HCT116 (cell line): Measurements from ENCODE around the gene MAML2. TPM values are rescaled to one million over a fixed set of nuclear protein-coding genes. Genes with fewer than 3 reads are reported as not detected.

Source experiments
- ATAC-seq: fragments of 200-7000 bp; cut with Tn5 transposase; 2 replicates; pipeline ENCODE4 v1.9.1; 2020; ENCODE audit warnings: mild to moderate bottlenecking, moderate library complexity
- BruUV-seq: library from RNA; stranded (reverse); fragments of 400-500 nt; replicated peaks from 2 replicates; lab custom pipeline; 2021; lab: Mats Ljungman, UMichigan
- CTCF ChIA-PET: fragments of 300-600 bp; sonication (Branson Sonifier 250); formaldehyde crosslinking; loops from one replicate; lab custom pipeline; 2021; ENCODE audit warnings: antibody characterized with exemption; lab: Charles Lee
- POLR2A ChIA-PET: fragments of 300-600, 350-600 bp; sonication (Branson Sonifier 250); formaldehyde crosslinking; loops from one replicate; lab custom pipeline; 2021; ENCODE audit warnings: antibody characterized with exemption; lab: Charles Lee
- RAD21 ChIA-PET, 2 experiments: fragments of 300-600 bp; sonication (Branson Sonifier 250); formaldehyde crosslinking; loops; one replicate each; lab custom pipeline; 2023; ENCODE audit warnings: low total read pairs in 2 of 2; ENCODE audit not compliant: uncharacterized antibody in 2 of 2, unreplicated experiment in 2 of 2, low non-redundant PET in 1 of 2; lab: Charles Lee
- DNase-seq: peaks from one replicate; pipeline ENCODE4 v3.0.0-alpha.2; 2010; ENCODE audit warnings: low read depth, low spot score
- H2AFZ ChIP-seq: fragments of 200-600 bp; shearing (Covaris generic), sonication (generic); 2 replicates; pipeline ENCODE4 v1.6.1; 2017; ENCODE audit warnings: low read depth, mixed run types, mixed read lengths, antibody characterized with exemption, low read length; ENCODE audit not compliant: poor library complexity, severe bottlenecking
- H3K27ac ChIP-seq: 2 replicates; pipeline ENCODE4 v1.5.1; 2012; ENCODE audit warnings: low read depth, low read length
- H3K27me3 ChIP-seq: fragments of 200-600 bp; sonication (generic); 2 replicates; pipeline ENCODE4 v1.6.1; 2016; ENCODE audit warnings: mixed run types, low read length, mixed read lengths; ENCODE audit not compliant: insufficient read depth
- H3K36me3 ChIP-seq, 2 experiments: fragments of 200-500 bp in 1 of 2; fragments of 200-600 bp in 1 of 2; sonication (Bioruptor generic) in 1 of 2; sonication (generic) in 1 of 2; 2 replicates each; pipeline versions ENCODE4 v1.5.1 to v1.6.1; 2014 to 2016; ENCODE audit warnings: low read length in 2 of 2, inconsistent platforms in 1 of 2, mixed read lengths in 1 of 2, mixed run types in 1 of 2; ENCODE audit not compliant: insufficient read depth in 2 of 2, control insufficient read depth in 1 of 2
- H3K4me1 ChIP-seq, 2 experiments: fragments of 200-600 bp in 1 of 2; sonication (generic) in 1 of 2; 2 replicates each; pipeline versions ENCODE4 v1.5.1 to v1.6.1; 2012 to 2017; ENCODE audit warnings: low read length in 2 of 2, inconsistent platforms in 1 of 2, mild to moderate bottlenecking in 1 of 2, mixed read lengths in 1 of 2, mixed run types in 1 of 2, moderate library complexity in 1 of 2; ENCODE audit not compliant: insufficient read depth in 2 of 2, control insufficient read depth in 1 of 2
- H3K4me2 ChIP-seq: fragments of 200-600 bp; sonication (generic); 2 replicates; pipeline ENCODE4 v1.6.1; 2017; ENCODE audit warnings: mixed run types, low read length, mixed read lengths
- H3K4me3 ChIP-seq, 2 experiments: fragments of 200-600 bp in 1 of 2; sonication (generic) in 1 of 2; replicated peaks in 1 of 2; 2 replicates each; pipeline ENCODE4 v1.5.1; 2011 to 2016; ENCODE audit warnings: low read length in 2 of 2, control low read depth in 1 of 2, low read depth in 1 of 2, mild to moderate bottlenecking in 1 of 2, mixed read lengths in 1 of 2, mixed run types in 1 of 2
- H3K79me2 ChIP-seq: fragments of 200-600 bp; sonication (generic); 2 replicates; pipeline ENCODE4 v1.6.1; 2017; ENCODE audit warnings: mild to moderate bottlenecking, mixed run types, low read length, moderate library complexity, mixed read lengths; ENCODE audit not compliant: insufficient read depth
- H3K9ac ChIP-seq: fragments of 200-600 bp; sonication (generic); 2 replicates; pipeline ENCODE4 v1.6.1; 2016; ENCODE audit warnings: low read length, mixed read lengths
- H3K9me2 ChIP-seq: fragments of 200-600 bp; sonication (generic), shearing (Covaris generic); 2 replicates; pipeline ENCODE4 v1.6.1; 2017; ENCODE audit warnings: mixed run types, mild to moderate bottlenecking, moderate library complexity; ENCODE audit not compliant: insufficient read depth
- H3K9me3 ChIP-seq, 2 experiments: fragments of 200-500 bp in 1 of 2; fragments of 200-600 bp in 1 of 2; sonication (Bioruptor generic) in 1 of 2; sonication (generic) in 1 of 2; 2 replicates each; pipeline ENCODE4 v1.6.1; 2014 to 2017; ENCODE audit warnings: low read length in 2 of 2, mixed read lengths in 2 of 2, inconsistent platforms in 1 of 2, low read depth in 1 of 2, mild to moderate bottlenecking in 1 of 2, mixed run types in 1 of 2, moderate library complexity in 1 of 2; ENCODE audit not compliant: control insufficient read depth in 1 of 2, insufficient read depth in 1 of 2
- H4K20me1 ChIP-seq: fragments of 200-600 bp; sonication (generic), shearing (Covaris generic); 2 replicates; pipeline ENCODE4 v1.6.1; 2017; ENCODE audit warnings: mixed run types, mild to moderate bottlenecking, moderate library complexity; ENCODE audit not compliant: insufficient read depth
- CEBPB ChIP-seq: IDR thresholded peaks from 2 replicates; pipeline ENCODE4 v1.6.1; 2012; ENCODE audit warnings: low read depth
- CTCF ChIP-seq, 3 experiments: fragments of 200-600 bp in 1 of 3; sonication (generic) in 1 of 3; IDR thresholded peaks in 2 of 3; conservative IDR thresholded peaks in 1 of 3; 2 replicates each; pipeline ENCODE4 v1.5.1; 2012 to 2017; ENCODE audit warnings: low read depth in 2 of 3, low read length in 2 of 3, antibody characterized with exemption in 1 of 3, borderline replicate concordance in 1 of 3, control low read depth in 1 of 3, mild to moderate bottlenecking in 1 of 3, mixed read lengths in 1 of 3, mixed run types in 1 of 3, moderate library complexity in 1 of 3; ENCODE audit not compliant: insufficient read depth in 1 of 3
- ELF1 ChIP-seq: IDR thresholded peaks from 2 replicates; pipeline ENCODE4 v1.6.1; 2012; ENCODE audit warnings: low read depth, borderline replicate concordance
- EZH2 ChIP-seq: fragments of 200-600 bp; sonication (generic); IDR thresholded peaks from 2 replicates; pipeline ENCODE4 v1.6.1; 2017; ENCODE audit warnings: antibody characterized with exemption, mixed run types
- EZH2phosphoT487 ChIP-seq: fragments of 200-600 bp; IDR thresholded peaks from 2 replicates; pipeline ENCODE4 v1.6.1; 2018; ENCODE audit warnings: antibody characterized with exemption, borderline replicate concordance
- SIN3A ChIP-seq: IDR thresholded peaks from 2 replicates; pipeline ENCODE4 v1.6.1; 2012; ENCODE audit warnings: low read depth
- YY1 ChIP-seq: IDR thresholded peaks from 2 replicates; pipeline ENCODE4 v1.6.1; 2011; ENCODE audit warnings: low read length, low read depth, moderate library complexity, mild to moderate bottlenecking; ENCODE audit not compliant: insufficient replicate concordance; ENCODE audit errors: extremely low read depth
- ZFX ChIP-seq: fragments of 450-650 bp; IDR thresholded peaks from 2 replicates; pipeline ENCODE4 v1.6.1; 2017
- ZNF274 ChIP-seq: fragments of 200-500 bp; sonication (Bioruptor generic); IDR thresholded peaks from 2 replicates; pipeline ENCODE4 v1.6.1; 2014; ENCODE audit warnings: mild to moderate bottlenecking, low read depth, low read length, inconsistent platforms
- intact Hi-C: fragments of 100-400 bp; cut with micrococcal nuclease; formaldehyde crosslinking; loops from 2 replicates; pipeline ENCODE4 v1.10.0; 2022
- total RNA-seq: library from RNA; stranded (reverse); gene quantifications from one replicate; pipeline ENCODE4 v1.2.1, GENCODE V29; 2021; ENCODE audit not compliant: unreplicated experiment
- TF ChIP-seq, protein P1 (sequence below): IDR thresholded peaks from 2 replicates; pipeline ENCODE4 v1.6.1; 2011; ENCODE audit warnings: mild to moderate bottlenecking, low read length, moderate library complexity; ENCODE audit not compliant: insufficient replicate concordance; ENCODE audit errors: extremely low read depth
- TF ChIP-seq, protein P2 (sequence below): IDR thresholded peaks from 2 replicates; pipeline ENCODE4 v1.6.1; 2012

The MAML2 gene
- total RNA-seq, 1 experiment from 2014 or later, result 2.6 TPM

- H3K4me2 ChIP-seq, result no peak overlapping the region
- intact Hi-C loops, result no loop called here
- no peaks in the 10 kb centered on the region for H3K36me3 ChIP-seq
- no peak for ATAC-seq
- TF ChIP-seq ELF1 (no peak), CEBPB (no peak), ZNF274 (no peak), SIN3A (no peak), EZH2 (no peak), CTCF (IDR thresholded peaks at IDR 0.05 in 2 of 3, conservative IDR thresholded peaks at IDR 0.05 in 1 of 3; ENCODE audit: borderline replicate concordance in 1 of 3, insufficient read depth in 1 of 3, low read depth in 2 of 3, low read length in 2 of 3) (no peak), YY1 (no peak), ZFX (no peak), EZH2phosphoT487 (no peak)
- TF ChIP-seq, protein P1, sequence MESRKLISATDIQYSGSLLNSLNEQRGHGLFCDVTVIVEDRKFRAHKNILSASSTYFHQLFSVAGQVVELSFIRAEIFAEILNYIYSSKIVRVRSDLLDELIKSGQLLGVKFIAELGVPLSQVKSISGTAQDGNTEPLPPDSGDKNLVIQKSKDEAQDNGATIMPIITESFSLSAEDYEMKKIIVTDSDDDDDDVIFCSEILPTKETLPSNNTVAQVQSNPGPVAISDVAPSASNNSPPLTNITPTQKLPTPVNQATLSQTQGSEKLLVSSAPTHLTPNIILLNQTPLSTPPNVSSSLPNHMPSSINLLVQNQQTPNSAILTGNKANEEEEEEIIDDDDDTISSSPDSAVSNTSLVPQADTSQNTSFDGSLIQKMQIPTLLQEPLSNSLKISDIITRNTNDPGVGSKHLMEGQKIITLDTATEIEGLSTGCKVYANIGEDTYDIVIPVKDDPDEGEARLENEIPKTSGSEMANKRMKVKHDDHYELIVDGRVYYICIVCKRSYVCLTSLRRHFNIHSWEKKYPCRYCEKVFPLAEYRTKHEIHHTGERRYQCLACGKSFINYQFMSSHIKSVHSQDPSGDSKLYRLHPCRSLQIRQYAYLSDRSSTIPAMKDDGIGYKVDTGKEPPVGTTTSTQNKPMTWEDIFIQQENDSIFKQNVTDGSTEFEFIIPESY, result no peak
- TF ChIP-seq, protein P2, sequence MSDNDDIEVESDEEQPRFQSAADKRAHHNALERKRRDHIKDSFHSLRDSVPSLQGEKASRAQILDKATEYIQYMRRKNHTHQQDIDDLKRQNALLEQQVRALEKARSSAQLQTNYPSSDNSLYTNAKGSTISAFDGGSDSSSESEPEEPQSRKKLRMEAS, result no peak
- TF ChIP-seq, all 23 proteins: peak for 0
- Histone ChIP-seq H3K9ac (no peak overlapping the region), H3K4me1 (peaks cover 0 to 12% of the 10 kb centered on the region in 2 experiments; a peak in 2 of 4 replicates), H3K4me3 (no peak overlapping the region), H4K20me1 (no peaks in the 10 kb centered on the region), H2AFZ (no peak overlapping the region), H3K27ac (no peak overlapping the region), H3K9me3 (no peaks in the 10 kb centered on the region), H3K79me2 (no peaks in the 10 kb centered on the region), H3K9me2 (no peaks in the 10 kb centered on the region), H3K27me3 (no peaks in the 10 kb centered on the region)
- DNase-seq, result no peak
- POLR2A ChIA-PET, result no interaction called here
- RAD21 ChIA-PET, result no interaction called here
- CTCF ChIA-PET, result interaction anchor here (1.0 kb wide), 1 partner anchor 308 kb away, joined by 3 read pairs; the partner anchor contains the start of gene MAML2
- BruUV-seq, result no TSS peak
Measured at GRCh38 chr11:96035031-96035739, 307.8 kb downstream of the MAML2 start.
